Measurements from ENCODE around the gene COPS9.

The COPS9 gene

DNA sequence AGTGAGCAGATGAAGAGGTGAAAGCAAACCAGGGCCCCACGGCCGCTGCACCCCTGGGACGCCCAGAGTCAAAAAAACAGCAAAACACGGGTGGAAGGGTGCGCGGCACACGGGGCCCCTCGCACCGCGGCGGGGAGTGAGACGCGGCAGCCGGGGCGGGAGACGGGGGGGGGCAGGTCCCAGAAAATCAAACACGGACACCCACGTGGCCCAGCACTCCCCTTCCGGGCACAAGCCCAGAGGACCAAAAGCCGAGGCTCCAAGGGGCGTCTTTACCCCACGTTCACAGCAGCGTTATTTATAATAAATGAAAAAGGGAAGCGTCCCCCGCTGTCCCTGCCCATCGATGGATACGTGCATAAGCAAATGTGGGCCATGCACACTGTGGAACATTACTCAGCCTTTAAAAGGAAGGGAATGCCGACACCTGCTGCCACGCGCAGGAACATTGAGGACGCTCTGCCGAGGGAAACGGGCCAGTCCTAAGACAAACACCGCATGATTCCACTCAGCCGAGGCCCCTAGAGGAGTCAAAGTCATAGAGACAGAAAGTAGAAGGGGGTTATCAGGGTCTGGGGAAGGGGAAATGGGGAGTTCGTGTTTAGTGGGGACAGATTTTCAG, 677 bp upstream of the COPS9 start:
- H3K4me1 ChIP-seq (ENCODE audit: control insufficient read depth, insufficient read depth, low read length), result peaks cover 12% of the 10 kb centered on the region
- no peaks in the 10 kb centered on the region for H3K36me3 ChIP-seq (ENCODE audit: control insufficient read depth, insufficient read depth, low read length)
- peaks cover 5% of the 10 kb centered on the region for H3K27me3 ChIP-seq (ENCODE audit: control insufficient read depth, insufficient read depth, low read length)
- no peaks in the 10 kb centered on the region for H3K9me3 ChIP-seq (ENCODE audit: control insufficient read depth, low read length)
- peak overlapping the region; percentile 95 for H3K9ac ChIP-seq (ENCODE audit: low read length)
- peak overlapping the region; percentile 97 for H3K4me3 ChIP-seq (ENCODE audit: low read length)

GRCh38 chr2:240135706-240136012, 446 bp downstream of the COPS9 start:
- peak overlapping the region; percentile 97 for H3K4me3 ChIP-seq (ENCODE audit: low read length)
- H3K9me3 ChIP-seq (ENCODE audit: control insufficient read depth, low read length), result no peaks in the 10 kb centered on the region
- peaks cover 4% of the 10 kb centered on the region for H3K36me3 ChIP-seq (ENCODE audit: control insufficient read depth, insufficient read depth, low read length)
- no peaks in the 10 kb centered on the region for H3K27me3 ChIP-seq (ENCODE audit: control insufficient read depth, insufficient read depth, low read length)
- H3K9ac ChIP-seq (ENCODE audit: low read length), result peak overlapping the region; percentile 95
- peaks cover 12% of the 10 kb centered on the region for H3K4me1 ChIP-seq (ENCODE audit: control insufficient read depth, insufficient read depth, low read length)

- Histone ChIP-seq H3K9ac (ENCODE audit: low read length) (peak overlapping the region; percentile 95), H3K4me1 (ENCODE audit: control insufficient read depth, insufficient read depth, low read length) (peaks cover 12% of the 10 kb centered on the region), H3K27me3 (ENCODE audit: control insufficient read depth, insufficient read depth, low read length) (no peaks in the 10 kb centered on the region), H3K4me3 (ENCODE audit: low read length) (peak overlapping the region; percentile 97), H3K36me3 (ENCODE audit: control insufficient read depth, insufficient read depth, low read length) (peaks cover 4% of the 10 kb centered on the region), H3K9me3 (ENCODE audit: control insufficient read depth, low read length) (no peaks in the 10 kb centered on the region)
Observed at GRCh38 chr2:240134956-240135520, 1.1 kb downstream of the COPS9 start.

DNA sequence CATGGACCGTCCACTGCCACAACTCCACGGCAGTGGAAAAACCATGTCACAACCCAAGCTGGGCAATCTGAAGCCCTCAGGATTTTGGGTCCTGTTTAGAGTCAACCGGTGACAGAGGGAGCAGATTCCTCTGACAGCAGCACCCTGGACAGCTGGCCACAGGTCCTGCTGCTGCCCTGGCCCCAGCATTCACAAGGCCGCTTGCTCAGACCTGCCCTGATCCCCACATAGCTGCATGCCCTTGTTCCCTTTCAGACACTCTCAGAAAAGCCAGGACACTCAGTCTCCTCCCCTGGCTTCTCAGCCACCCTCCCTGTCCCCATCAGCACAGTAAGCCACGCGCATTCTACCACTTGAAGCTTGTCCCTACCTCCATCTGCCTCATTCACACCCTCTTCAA, 1.6 kb downstream of the COPS9 start:
- H3K4me1 ChIP-seq (ENCODE audit: control insufficient read depth, insufficient read depth, low read length), result peaks cover 12% of the 10 kb centered on the region
- H3K36me3 ChIP-seq (ENCODE audit: control insufficient read depth, insufficient read depth, low read length), result peaks cover 4% of the 10 kb centered on the region
- peak overlapping the region; percentile 95 for H3K9ac ChIP-seq (ENCODE audit: low read length)
- H3K4me3 ChIP-seq (ENCODE audit: low read length), result no peak overlapping the region
- H3K27me3 ChIP-seq (ENCODE audit: control insufficient read depth, insufficient read depth, low read length), result no peaks in the 10 kb centered on the region
- H3K9me3 ChIP-seq (ENCODE audit: control insufficient read depth, low read length), result no peaks in the 10 kb centered on the region

- Histone ChIP-seq H3K36me3 (ENCODE audit: control insufficient read depth, insufficient read depth, low read length) (peaks cover 4% of the 10 kb centered on the region), H3K9ac (ENCODE audit: low read length) (no peak overlapping the region), H3K9me3 (ENCODE audit: control insufficient read depth, low read length) (no peaks in the 10 kb centered on the region), H3K27me3 (ENCODE audit: control insufficient read depth, insufficient read depth, low read length) (no peaks in the 10 kb centered on the region), H3K4me1 (ENCODE audit: control insufficient read depth, insufficient read depth, low read length) (peaks cover 12% of the 10 kb centered on the region), H3K4me3 (ENCODE audit: low read length) (no peak overlapping the region)
Observed at GRCh38 chr2:240133401-240133800, 2.7 kb downstream of the COPS9 start.

GRCh38 chr2:240132651-240132980, 3.5 kb downstream of the COPS9 start:
- no peaks in the 10 kb centered on the region for H3K27me3 ChIP-seq (ENCODE audit: control insufficient read depth, insufficient read depth, low read length)
- no peaks in the 10 kb centered on the region for H3K9me3 ChIP-seq (ENCODE audit: control insufficient read depth, low read length)
- peaks cover 4% of the 10 kb centered on the region for H3K36me3 ChIP-seq (ENCODE audit: control insufficient read depth, insufficient read depth, low read length)
- H3K4me3 ChIP-seq (ENCODE audit: low read length), result no peak overlapping the region
- H3K9ac ChIP-seq (ENCODE audit: low read length), result no peak overlapping the region
- H3K4me1 ChIP-seq (ENCODE audit: control insufficient read depth, insufficient read depth, low read length), result peaks cover 12% of the 10 kb centered on the region

DNA sequence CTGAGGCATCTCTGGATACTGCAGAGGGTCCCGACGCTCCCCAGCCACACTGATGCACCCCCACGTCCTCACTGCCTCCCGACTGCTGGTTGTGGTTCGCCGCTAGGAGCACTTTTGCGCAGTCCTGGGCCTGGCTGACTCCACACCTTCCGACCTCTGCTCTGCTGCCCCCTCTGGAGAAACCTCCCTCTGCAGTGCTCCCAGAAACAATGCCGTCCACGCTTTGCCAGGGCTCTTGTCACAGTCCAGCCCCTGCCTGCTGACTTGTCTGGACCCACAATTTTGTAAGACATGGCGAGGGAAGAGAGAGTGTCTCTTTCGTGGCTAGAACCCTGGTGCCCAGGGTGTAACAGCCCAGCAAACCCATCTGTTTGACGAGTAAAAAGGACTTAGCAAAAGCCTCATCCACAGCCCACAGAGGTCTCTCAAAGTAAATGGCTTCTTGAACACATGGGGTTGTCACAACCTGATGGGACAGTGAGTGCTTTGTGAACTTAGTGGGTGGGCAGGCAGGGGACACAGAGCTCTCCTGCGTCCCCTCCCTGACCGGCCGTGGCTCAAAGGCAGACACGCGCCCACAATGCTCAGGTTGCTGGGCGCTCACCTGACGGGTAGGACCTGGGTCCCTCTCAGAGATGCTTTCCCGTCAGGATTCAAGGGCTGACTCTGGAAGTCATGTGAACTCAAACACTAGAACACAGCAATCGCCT, 4.0 kb downstream of the COPS9 start:
- Histone ChIP-seq H3K36me3 (ENCODE audit: control insufficient read depth, insufficient read depth, low read length) (peaks cover 4% of the 10 kb centered on the region), H3K4me1 (ENCODE audit: control insufficient read depth, insufficient read depth, low read length) (peaks cover 12% of the 10 kb centered on the region), H3K4me3 (ENCODE audit: low read length) (no peak overlapping the region), H3K9ac (ENCODE audit: low read length) (no peak overlapping the region), H3K9me3 (ENCODE audit: control insufficient read depth, low read length) (no peaks in the 10 kb centered on the region), H3K27me3 (ENCODE audit: control insufficient read depth, insufficient read depth, low read length) (no peaks in the 10 kb centered on the region)

GRCh38 chr2:240131296-240131695, 4.8 kb downstream of the COPS9 start:
- Histone ChIP-seq H3K27me3 (ENCODE audit: control insufficient read depth, insufficient read depth, low read length) (no peaks in the 10 kb centered on the region), H3K36me3 (ENCODE audit: control insufficient read depth, insufficient read depth, low read length) (peaks cover 4% of the 10 kb centered on the region), H3K4me1 (ENCODE audit: control insufficient read depth, insufficient read depth, low read length) (peaks cover 12% of the 10 kb centered on the region), H3K9me3 (ENCODE audit: control insufficient read depth, low read length) (no peaks in the 10 kb centered on the region), H3K4me3 (ENCODE audit: low read length) (no peak overlapping the region), H3K9ac (ENCODE audit: low read length) (no peak overlapping the region)

DNA sequence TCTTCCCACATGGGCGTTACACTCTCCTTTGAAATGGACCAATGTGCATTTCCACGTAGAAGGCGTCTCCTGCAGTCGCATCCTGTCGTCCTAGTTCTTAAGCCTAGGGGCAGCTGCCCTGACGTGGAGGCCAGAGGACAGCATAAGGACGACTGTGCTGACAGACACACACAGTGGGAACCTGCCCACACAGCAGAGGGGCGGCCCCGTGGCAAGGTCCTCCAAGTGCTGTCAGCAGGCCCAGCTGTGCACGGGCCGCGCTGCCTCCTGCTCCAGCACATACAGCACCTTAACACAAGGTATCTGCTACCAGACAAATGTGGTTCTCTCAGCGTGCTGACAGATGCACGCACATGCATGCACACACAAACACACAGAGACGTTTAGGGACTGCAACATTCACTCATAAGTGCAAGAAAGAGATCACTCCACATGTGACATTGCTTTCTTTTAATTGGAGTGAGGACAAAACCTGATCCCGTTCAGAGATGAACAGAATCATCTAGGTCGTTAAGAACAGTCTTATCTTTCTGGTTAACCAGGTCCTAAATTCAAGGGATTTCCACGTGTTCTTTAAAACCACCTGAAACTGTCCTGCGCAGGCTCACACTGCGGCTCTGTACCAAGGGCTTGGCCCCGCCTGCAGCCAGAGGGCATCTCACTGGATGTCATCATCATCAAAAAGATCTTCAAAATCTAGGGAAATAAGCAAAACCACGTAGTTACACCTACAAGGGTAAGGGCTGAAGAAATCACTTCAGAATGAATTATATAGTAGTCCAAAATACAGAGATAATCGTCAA, 5.5 kb downstream of the COPS9 start:
- Histone ChIP-seq H3K9me3 (ENCODE audit: control insufficient read depth, low read length) (no peaks in the 10 kb centered on the region), H3K4me3 (ENCODE audit: low read length) (no peak overlapping the region), H3K36me3 (ENCODE audit: control insufficient read depth, insufficient read depth, low read length) (peaks cover 4% of the 10 kb centered on the region), H3K4me1 (ENCODE audit: control insufficient read depth, insufficient read depth, low read length) (peaks cover 12% of the 10 kb centered on the region), H3K9ac (ENCODE audit: low read length) (no peak overlapping the region), H3K27me3 (ENCODE audit: control insufficient read depth, insufficient read depth, low read length) (no peaks in the 10 kb centered on the region)

DNA sequence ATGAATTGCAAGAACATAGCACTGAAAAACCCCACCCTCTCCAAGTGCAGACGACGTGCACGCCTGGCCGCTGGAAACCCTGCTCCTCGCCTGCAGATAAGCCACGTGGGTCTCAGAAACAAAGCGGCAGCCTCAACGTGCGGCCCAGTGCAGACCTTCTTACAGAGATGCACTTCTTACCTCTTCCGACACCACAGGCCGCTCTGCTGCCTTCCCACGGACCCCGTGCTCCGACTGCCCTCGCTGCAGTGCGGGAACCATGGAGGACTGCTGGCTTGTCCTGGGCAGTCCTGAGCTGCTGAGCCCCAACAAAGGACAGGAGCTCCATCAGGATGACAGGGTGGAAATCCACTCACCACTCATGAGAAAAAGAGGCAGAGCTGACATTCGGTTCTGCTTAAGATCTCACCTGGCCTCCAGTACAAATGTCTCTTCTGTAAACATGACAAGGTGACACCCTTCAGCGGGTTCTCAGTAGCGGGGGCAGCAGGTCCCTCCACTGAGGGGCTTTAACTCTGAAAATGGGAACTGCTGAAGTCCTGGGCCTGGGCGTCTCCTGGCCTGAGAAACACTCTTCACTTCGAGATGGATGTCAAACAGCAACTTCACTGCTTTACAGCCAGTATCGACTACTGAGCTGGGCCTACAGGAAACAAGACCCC, 6.2 kb downstream of the COPS9 start:
- peaks cover 4% of the 10 kb centered on the region for H3K4me1 ChIP-seq (ENCODE audit: control insufficient read depth, insufficient read depth, low read length)
- H3K9ac ChIP-seq (ENCODE audit: low read length), result no peak overlapping the region
- H3K36me3 ChIP-seq (ENCODE audit: control insufficient read depth, insufficient read depth, low read length), result peaks cover 4% of the 10 kb centered on the region
- H3K4me3 ChIP-seq (ENCODE audit: low read length), result no peak overlapping the region
- no peaks in the 10 kb centered on the region for H3K9me3 ChIP-seq (ENCODE audit: control insufficient read depth, low read length)
- no peaks in the 10 kb centered on the region for H3K27me3 ChIP-seq (ENCODE audit: control insufficient read depth, insufficient read depth, low read length)

DNA sequence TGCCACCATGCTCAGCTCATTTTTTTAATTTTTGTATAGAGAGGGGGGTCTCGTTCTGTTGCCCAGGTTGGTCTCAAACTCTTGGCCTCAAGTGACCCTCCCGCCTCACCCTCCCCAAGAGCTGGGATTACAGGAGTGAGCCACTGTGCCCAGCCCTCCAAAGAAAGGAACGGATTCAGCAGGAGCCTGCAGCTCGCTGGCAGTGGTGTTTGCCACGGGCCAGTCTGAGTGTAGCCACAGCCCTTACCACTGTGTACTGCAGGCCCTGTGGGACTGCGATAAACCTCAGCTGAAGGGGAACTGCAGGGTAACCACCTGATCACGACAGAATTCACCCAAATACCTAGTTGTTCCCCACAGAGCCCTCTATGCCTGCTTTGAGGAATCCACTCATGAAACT, 6.8 kb downstream of the COPS9 start:
- Histone ChIP-seq H3K9me3 (ENCODE audit: control insufficient read depth, low read length) (no peaks in the 10 kb centered on the region), H3K27me3 (ENCODE audit: control insufficient read depth, insufficient read depth, low read length) (no peaks in the 10 kb centered on the region), H3K36me3 (ENCODE audit: control insufficient read depth, insufficient read depth, low read length) (peaks cover 4% of the 10 kb centered on the region), H3K4me3 (ENCODE audit: low read length) (no peak overlapping the region), H3K4me1 (ENCODE audit: control insufficient read depth, insufficient read depth, low read length) (no peaks in the 10 kb centered on the region), H3K9ac (ENCODE audit: low read length) (no peak overlapping the region)
